GM23338 (cell line): ENCODE results near the gene GBF1. TPM values are rescaled to one million over a fixed set of nuclear protein-coding genes. Genes with fewer than 3 reads are reported as not detected.
A peak's percentile ranks its signal among the peaks of the same experiment; 100 is the strongest.

Experiments
- ATAC-seq: fragments of 200-7000 bp; cut with Tn5 transposase; 3 replicates; pipeline ENCODE4 v1.9.1; 2020
- DNase-seq: peaks from one replicate; pipeline ENCODE4 v3.0.0-alpha.2; 2015; ENCODE audit warnings: low spot score
- H2AFZ ChIP-seq: fragments of 200-600 bp; sonication (generic); 2 replicates; pipeline ENCODE4 v1.8.0; 2016; ENCODE audit warnings: antibody characterized with exemption, mild to moderate bottlenecking, moderate library complexity
- H3F3A ChIP-seq: fragments of 200-600 bp; sonication (generic); replicated peaks from 2 replicates; pipeline ENCODE4 v1.8.0; 2017; ENCODE audit warnings: antibody characterized with exemption, mixed run types, low read depth
- H3K27ac ChIP-seq: fragments of 200-600 bp; sonication (generic); 2 replicates; pipeline ENCODE4 v1.6.1; 2016; ENCODE audit warnings: low read depth
- H3K27me3 ChIP-seq: fragments of 200-600 bp; sonication (generic); 2 replicates; pipeline ENCODE4 v1.8.0; 2016; ENCODE audit warnings: mild to moderate bottlenecking, mixed run types, moderate library complexity; ENCODE audit not compliant: insufficient read depth
- H3K36me3 ChIP-seq: fragments of 200-600 bp; sonication (generic); 2 replicates; pipeline ENCODE4 v1.8.0; 2016; ENCODE audit warnings: mild to moderate bottlenecking; ENCODE audit not compliant: insufficient read depth
- H3K4me1 ChIP-seq: fragments of 200-600 bp; sonication (generic); 2 replicates; pipeline ENCODE4 v1.8.0; 2016; ENCODE audit warnings: mild to moderate bottlenecking, moderate library complexity; ENCODE audit not compliant: insufficient read depth
- H3K4me2 ChIP-seq: fragments of 200-600 bp; sonication (generic); 2 replicates; pipeline ENCODE4 v1.7.1; 2017; ENCODE audit warnings: mixed run types
- H3K4me3 ChIP-seq: fragments of 200-600 bp; sonication (generic); 2 replicates; pipeline ENCODE4 v1.6.1; 2016; ENCODE audit warnings: mixed run types
- H3K79me2 ChIP-seq: fragments of 200-600 bp; sonication (generic); replicated peaks from 2 replicates; pipeline ENCODE4 v1.8.0; 2017; ENCODE audit warnings: mild to moderate bottlenecking; ENCODE audit not compliant: insufficient read depth
- H3K9me2 ChIP-seq: fragments of 200-600 bp; sonication (generic); 2 replicates; pipeline ENCODE4 v1.8.0; 2017; ENCODE audit not compliant: insufficient read depth
- H4K20me1 ChIP-seq: fragments of 200-600 bp; sonication (generic); replicated peaks from 2 replicates; pipeline ENCODE4 v1.8.0; 2017; ENCODE audit warnings: mild to moderate bottlenecking; ENCODE audit not compliant: insufficient read depth
- H3K27ac Mint-ChIP-seq: 2 replicates; pipeline ENCODE4 v1.8.0; 2020; ENCODE audit warnings: inconsistent platforms, mild to moderate bottlenecking, moderate library complexity, mixed read lengths
- H3K27me3 Mint-ChIP-seq: 3 replicates; pipeline ENCODE4 v1.8.0; 2022; ENCODE audit warnings: low read depth, mild to moderate bottlenecking, moderate library complexity, mixed read lengths, inconsistent platforms; ENCODE audit not compliant: insufficient read depth, poor library complexity
- H3K36me3 Mint-ChIP-seq: 3 replicates; pipeline ENCODE4 v1.8.0; 2021; ENCODE audit warnings: low read depth, mild to moderate bottlenecking, inconsistent platforms, moderate library complexity, mixed read lengths
- H3K4me1 Mint-ChIP-seq: 3 replicates; pipeline ENCODE4 v1.8.0; 2020; ENCODE audit warnings: mild to moderate bottlenecking, inconsistent platforms, mixed read lengths
- H3K4me3 Mint-ChIP-seq: 3 replicates; pipeline ENCODE4 v1.8.0; 2021; ENCODE audit warnings: moderate library complexity, mild to moderate bottlenecking, inconsistent platforms, mixed read lengths
- H3K9me3 Mint-ChIP-seq: 3 replicates; pipeline ENCODE4 v1.8.0; 2020; ENCODE audit warnings: moderate library complexity, mild to moderate bottlenecking, inconsistent platforms, mixed read lengths
- CTCF ChIP-seq, 2 experiments: fragments of 200-600 bp in 1 of 2; sonication (generic) in 1 of 2; conservative IDR thresholded peaks; 2 replicates each; pipeline versions ENCODE4 v1.5.1 to v1.6.1; 2016 to 2017; ENCODE audit warnings: antibody characterized with exemption in 2 of 2, low read depth in 2 of 2, mild to moderate bottlenecking in 2 of 2, moderate library complexity in 1 of 2
- ETS1 ChIP-seq: IDR thresholded peaks from 2 replicates; pipeline ENCODE4 v1.6.1; 2016; ENCODE audit warnings: antibody characterized with exemption
- EZH2 ChIP-seq: fragments of 200-600 bp; sonication (generic); IDR thresholded peaks from one replicate; pipeline ENCODE4 v1.8.0; 2017; ENCODE audit warnings: antibody characterized with exemption, mild to moderate bottlenecking, low read depth; ENCODE audit not compliant: unreplicated experiment
- JUNB ChIP-seq: IDR thresholded peaks from one replicate; pipeline ENCODE4 v1.6.1; 2016; ENCODE audit warnings: antibody characterized with exemption; ENCODE audit not compliant: unreplicated experiment
- NANOG ChIP-seq: IDR thresholded peaks from 2 replicates; pipeline ENCODE4 v1.6.1; 2016; ENCODE audit warnings: antibody characterized with exemption, borderline replicate concordance
- POLR2AphosphoS5 ChIP-seq: IDR thresholded peaks from 2 replicates; pipeline ENCODE4 v1.6.1; 2016; ENCODE audit warnings: antibody characterized with exemption, low read depth
- STAT1 ChIP-seq: IDR thresholded peaks from one replicate; pipeline ENCODE4 v1.6.1; 2016; ENCODE audit warnings: antibody characterized with exemption; ENCODE audit not compliant: unreplicated experiment
- ZNF114 ChIP-seq: fragments of 250-450 bp; sonication (Bioruptor Pico); IDR thresholded peaks from 2 replicates; pipeline ENCODE4 v1.5.0; 2020; ENCODE audit warnings: mild to moderate bottlenecking, moderate library complexity
- ZNF331 ChIP-seq: fragments of 250-450 bp; sonication (Bioruptor Pico); IDR thresholded peaks from 2 replicates; pipeline ENCODE4 v1.5.0; 2020; ENCODE audit warnings: low read depth, mild to moderate bottlenecking, moderate library complexity
- ZNF462 ChIP-seq: fragments of 250-450 bp; sonication (Bioruptor Pico); IDR thresholded peaks from 2 replicates; pipeline ENCODE4 v1.5.0; 2020; ENCODE audit warnings: mild to moderate bottlenecking, moderate library complexity
- polyA plus RNA-seq: library from polyadenylated mRNA; unstranded; fragments of >200 nt; fragmentation: Nextera tagmentation; extraction: Ambion mirVana; gene quantifications from 2 replicates; pipeline ENCODE4 v1.2.1, GENCODE V29; 2016
- total RNA-seq: library from RNA; depleted of rRNA; stranded (reverse); fragments of >200 nt; shearing (Covaris generic); gene quantifications from 2 replicates; pipeline ENCODE4 v1.2.3, GENCODE V29; 2014

Gene GBF1
- total and polyA plus RNA-seq, 2 experiments from 2014 or later: 6.5 to 27.2 TPM

GRCh38 chr10:102431452-102432124 lies 186.3 kb downstream of the GBF1 start:
- peak overlapping the region; percentile 96 for H3K4me2 ChIP-seq
- peaks cover 47% of the 10 kb centered on the region for H3K27me3 Mint-ChIP-seq
- H4K20me1 ChIP-seq: no peaks in the 10 kb centered on the region; the same call in 1 of the 2 replicates
- peaks cover 24% of the 10 kb centered on the region for H3K4me1 Mint-ChIP-seq
- TF ChIP-seq JUNB (no peak), NANOG (no peak), POLR2AphosphoS5 (no peak), ETS1 (no peak), ZNF331 (no peak), CTCF (conservative IDR thresholded peaks at IDR 0.05; ENCODE audit: low read depth in 2 of 2) (no peak), ZNF114 (CRISPR knock-in tag) (no peak), EZH2 (no peak), ZNF462 (CRISPR knock-in tag) (no peak), STAT1 (no peak)
- peaks cover 4% of the 10 kb centered on the region; the same call in 2 of the 3 replicates for H3K36me3 Mint-ChIP-seq
- 0 out of 2 replicates have a peak overlapping the region, but pooled peaks have one; percentile 50 for H3K27ac ChIP-seq
- ATAC-seq (peak; percentile 16), DNase-seq (no peak)
- H3K36me3 ChIP-seq: no peaks in the 10 kb centered on the region
- H3K4me3 ChIP-seq: peak overlapping the region; percentile 81
- peak overlapping the region; percentile 96 for H3K27ac Mint-ChIP-seq
- H3K4me1 ChIP-seq: peaks cover 21% of the 10 kb centered on the region
- H3F3A ChIP-seq: 0 out of 2 replicates have a peak, but pooled peaks cover 7% of the 10 kb centered on the region
- H3K9me2 ChIP-seq: no peaks in the 10 kb centered on the region
- H3K9me3 Mint-ChIP-seq: no peaks in the 10 kb centered on the region
- no peaks in the 10 kb centered on the region; the same call in 1 of the 2 replicates for H3K79me2 ChIP-seq
- peak overlapping the region; percentile 95 for H2AFZ ChIP-seq
- H3K4me3 Mint-ChIP-seq: peak overlapping the region; percentile 97
- H3K27me3 ChIP-seq: peaks cover 39% of the 10 kb centered on the region
